MCF 10A (cell line): ENCODE data around the gene TTC31. TPM values are rescaled to one million over a fixed set of nuclear protein-coding genes. Genes with fewer than 3 reads are reported as not detected.

Source experiments
- BruUV-seq: library from RNA; stranded (reverse); fragments of 400-500 nt; replicated peaks from 2 replicates; lab custom pipeline; 2021; lab: Mats Ljungman, UMichigan
- CTCF ChIA-PET: fragments of 300-600 bp; sonication (Branson Sonifier 250); formaldehyde crosslinking; extraction: SDS; loops from one replicate; lab custom pipeline; 2021; ENCODE audit warnings: antibody characterized with exemption, inconsistent platforms; lab: Yijun Ruan, JAX
- POLR2A ChIA-PET: fragments of 300-600, 350-650 bp; sonication (Branson Sonifier 250); formaldehyde crosslinking; extraction: SDS; loops from one replicate; lab custom pipeline; 2020; ENCODE audit warnings: antibody characterized with exemption, inconsistent platforms; lab: Yijun Ruan, JAX
- DNase-seq: peaks from one replicate; pipeline ENCODE4 v3.0.0-alpha.2; 2018; ENCODE audit not compliant: unreplicated experiment
- H3K27ac Mint-ChIP-seq: one replicate; pipeline ENCODE4 v1.8.0; 2022; ENCODE audit warnings: mild to moderate bottlenecking, low read depth, mixed read lengths; ENCODE audit not compliant: unreplicated experiment
- H3K27me3 Mint-ChIP-seq: one replicate; pipeline ENCODE4 v1.8.0; 2022; ENCODE audit warnings: mixed read lengths; ENCODE audit not compliant: insufficient read depth, unreplicated experiment
- H3K36me3 Mint-ChIP-seq: one replicate; pipeline ENCODE4 v1.8.0; 2022; ENCODE audit warnings: mild to moderate bottlenecking, moderate library complexity, mixed read lengths; ENCODE audit not compliant: insufficient read depth, unreplicated experiment
- H3K4me1 Mint-ChIP-seq: one replicate; pipeline ENCODE4 v1.8.0; 2022; ENCODE audit warnings: mixed read lengths; ENCODE audit not compliant: insufficient read depth, unreplicated experiment
- H3K4me3 Mint-ChIP-seq: one replicate; pipeline ENCODE4 v1.8.0; 2022; ENCODE audit warnings: mild to moderate bottlenecking, moderate library complexity, mixed read lengths; ENCODE audit not compliant: unreplicated experiment
- H3K9me3 Mint-ChIP-seq: one replicate; pipeline ENCODE4 v1.8.0; 2022; ENCODE audit warnings: mixed read lengths; ENCODE audit not compliant: unreplicated experiment
- intact Hi-C: fragments of 100-400 bp; cut with micrococcal nuclease; formaldehyde crosslinking; loops from 2 replicates; pipeline ENCODE4 v1.14.1; 2022
- total RNA-seq: library from RNA; stranded (reverse); gene quantifications from 2 replicates; pipeline ENCODE4 v1.2.3, GENCODE V29; 2022
- TF ChIP-seq, protein P1 (sequence below): fragments of 200-600 bp; IDR thresholded peaks from one replicate; pipeline ENCODE4 v1.8.0; 2022; ENCODE audit warnings: antibody characterized with exemption, mild to moderate bottlenecking; ENCODE audit not compliant: unreplicated experiment

The TTC31 gene
- total RNA-seq, 1 experiment from 2014 or later = 17.6 TPM

DNA sequence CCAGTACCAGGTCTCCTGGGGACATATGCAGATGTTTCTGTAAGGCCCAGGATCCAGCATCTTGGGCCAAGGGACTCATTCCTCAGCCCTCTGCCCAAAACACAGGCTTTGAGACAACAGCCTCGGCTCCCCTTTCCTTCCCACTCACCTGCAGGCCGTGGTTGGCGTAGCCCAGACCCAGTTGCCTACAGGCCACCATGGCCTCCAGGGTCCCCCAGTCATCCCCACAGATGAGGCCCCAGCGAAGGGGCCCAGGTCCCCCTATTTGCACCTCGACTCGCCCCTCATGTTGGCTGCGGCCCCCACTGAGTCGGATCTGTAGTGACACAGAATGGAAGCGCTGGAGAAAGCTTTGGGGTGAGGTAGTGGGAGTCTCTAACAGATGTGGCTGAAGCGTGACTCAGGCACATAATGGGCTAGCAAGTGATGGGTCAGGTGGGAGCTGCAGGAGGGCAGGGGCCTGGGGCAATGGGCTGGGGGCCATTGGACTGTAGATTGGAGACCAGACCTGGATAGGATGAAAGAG is 52.6 kb downstream of the TTC31 start:
- TF ChIP-seq, protein P1, sequence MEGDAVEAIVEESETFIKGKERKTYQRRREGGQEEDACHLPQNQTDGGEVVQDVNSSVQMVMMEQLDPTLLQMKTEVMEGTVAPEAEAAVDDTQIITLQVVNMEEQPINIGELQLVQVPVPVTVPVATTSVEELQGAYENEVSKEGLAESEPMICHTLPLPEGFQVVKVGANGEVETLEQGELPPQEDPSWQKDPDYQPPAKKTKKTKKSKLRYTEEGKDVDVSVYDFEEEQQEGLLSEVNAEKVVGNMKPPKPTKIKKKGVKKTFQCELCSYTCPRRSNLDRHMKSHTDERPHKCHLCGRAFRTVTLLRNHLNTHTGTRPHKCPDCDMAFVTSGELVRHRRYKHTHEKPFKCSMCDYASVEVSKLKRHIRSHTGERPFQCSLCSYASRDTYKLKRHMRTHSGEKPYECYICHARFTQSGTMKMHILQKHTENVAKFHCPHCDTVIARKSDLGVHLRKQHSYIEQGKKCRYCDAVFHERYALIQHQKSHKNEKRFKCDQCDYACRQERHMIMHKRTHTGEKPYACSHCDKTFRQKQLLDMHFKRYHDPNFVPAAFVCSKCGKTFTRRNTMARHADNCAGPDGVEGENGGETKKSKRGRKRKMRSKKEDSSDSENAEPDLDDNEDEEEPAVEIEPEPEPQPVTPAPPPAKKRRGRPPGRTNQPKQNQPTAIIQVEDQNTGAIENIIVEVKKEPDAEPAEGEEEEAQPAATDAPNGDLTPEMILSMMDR = no peak
- Mint-ChIP-seq H3K36me3 (no peaks in the 10 kb centered on the region), H3K4me1 (peaks cover 18% of the 10 kb centered on the region), H3K4me3 (no peak overlapping the region), H3K9me3 (no peaks in the 10 kb centered on the region), H3K27me3 (no peaks in the 10 kb centered on the region), H3K27ac (no peak overlapping the region)
- DNase-seq = no peak
- ChIA-PET POLR2A (no interaction called here), CTCF (interaction anchor here (0.6 to 0.9 kb wide), 2 partner anchors 52 to 382 kb away, joined by 4 read pairs; partner anchors contain the start of genes CCDC142 and TTC31)
- BruUV-seq = no TSS peak
- intact Hi-C loops = no loop called here

DNA sequence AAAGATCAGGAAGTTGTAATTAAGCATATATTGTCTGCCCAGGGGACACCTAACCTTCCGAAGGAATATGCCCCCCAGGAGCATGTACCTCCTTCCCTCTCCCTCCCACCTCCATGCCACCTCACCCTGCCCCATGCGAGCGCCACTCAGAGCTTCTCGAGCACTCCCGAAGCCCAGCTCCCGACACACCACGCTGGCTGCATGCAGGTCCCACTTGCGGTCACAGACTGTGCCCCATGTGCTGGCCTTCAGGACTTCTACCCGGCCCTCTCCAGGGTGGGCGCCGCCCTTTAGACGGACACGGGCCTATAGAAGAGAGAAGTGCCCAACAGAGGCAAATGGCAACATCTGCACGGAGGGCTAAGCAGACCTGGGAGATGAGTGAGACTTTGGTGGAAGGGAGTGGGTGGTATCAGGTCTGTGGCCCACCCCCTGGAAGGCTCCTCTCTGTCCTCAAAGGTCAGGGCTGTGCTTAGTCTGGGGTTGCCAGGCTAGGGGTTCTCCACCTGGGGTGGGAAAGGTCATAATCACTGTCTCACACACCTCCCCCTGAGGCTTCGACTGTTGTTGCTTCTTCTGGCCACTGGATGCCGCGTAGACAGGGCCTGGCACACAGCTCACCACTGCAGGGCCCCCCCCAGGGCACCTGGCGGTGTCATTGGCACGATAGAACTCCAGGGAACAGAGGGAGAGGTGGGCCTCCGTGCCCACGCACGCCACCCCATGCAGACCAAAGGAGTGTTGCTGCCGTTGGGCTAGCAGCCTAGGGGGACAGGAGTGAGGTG is 53.5 kb downstream of the TTC31 start:
- Mint-ChIP-seq H3K36me3 (no peaks in the 10 kb centered on the region), H3K4me3 (no peak overlapping the region), H3K4me1 (peaks cover 13% of the 10 kb centered on the region), H3K27me3 (no peaks in the 10 kb centered on the region), H3K9me3 (no peaks in the 10 kb centered on the region), H3K27ac (peak overlapping the region; percentile 49)
- POLR2A ChIA-PET = no interaction called here
- BruUV-seq = no TSS peak
- intact Hi-C loops = no loop called here
- CTCF ChIA-PET = interaction anchor here (0.6 to 0.9 kb wide), 2 partner anchors 53 to 381 kb away, joined by 4 read pairs; partner anchors contain the start of genes CCDC142 and TTC31
- TF ChIP-seq, protein P1 = no peak
- no peak for DNase-seq

DNA sequence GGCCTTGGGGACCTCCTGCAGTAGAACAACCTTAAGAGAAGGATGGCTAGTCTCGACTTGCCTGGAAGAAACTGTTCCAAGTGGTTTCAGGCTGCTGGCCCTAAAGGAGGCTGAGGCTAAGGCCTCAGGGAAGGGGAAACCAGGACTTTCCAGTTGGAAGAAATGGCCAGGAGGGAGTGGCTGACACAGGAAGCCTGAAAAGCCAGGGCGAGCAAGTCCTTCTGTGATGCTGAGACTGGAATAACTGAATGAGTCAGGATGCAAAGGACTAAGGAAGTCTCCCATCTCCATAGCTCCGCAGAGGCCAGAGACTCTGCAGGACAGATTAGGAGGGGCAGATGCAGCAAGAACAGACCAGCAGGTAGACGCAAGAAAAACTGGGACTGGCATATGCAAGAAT is 54.3 kb downstream of the TTC31 start:
- Mint-ChIP-seq H3K36me3 (no peaks in the 10 kb centered on the region), H3K27me3 (no peaks in the 10 kb centered on the region), H3K4me1 (peaks cover 8% of the 10 kb centered on the region), H3K9me3 (no peaks in the 10 kb centered on the region), H3K4me3 (no peak overlapping the region), H3K27ac (peak overlapping the region; percentile 49)
- CTCF ChIA-PET = no interaction called here
- TF ChIP-seq, protein P1 = no peak
- peak; percentile 33 for DNase-seq
- BruUV-seq = no TSS peak
- intact Hi-C loops = no loop called here
- POLR2A ChIA-PET = interaction anchor here (0.7 kb wide), 1 partner anchor 54 kb away, joined by 3 read pairs; the partner anchor contains the start of genes CCDC142 and TTC31

DNA sequence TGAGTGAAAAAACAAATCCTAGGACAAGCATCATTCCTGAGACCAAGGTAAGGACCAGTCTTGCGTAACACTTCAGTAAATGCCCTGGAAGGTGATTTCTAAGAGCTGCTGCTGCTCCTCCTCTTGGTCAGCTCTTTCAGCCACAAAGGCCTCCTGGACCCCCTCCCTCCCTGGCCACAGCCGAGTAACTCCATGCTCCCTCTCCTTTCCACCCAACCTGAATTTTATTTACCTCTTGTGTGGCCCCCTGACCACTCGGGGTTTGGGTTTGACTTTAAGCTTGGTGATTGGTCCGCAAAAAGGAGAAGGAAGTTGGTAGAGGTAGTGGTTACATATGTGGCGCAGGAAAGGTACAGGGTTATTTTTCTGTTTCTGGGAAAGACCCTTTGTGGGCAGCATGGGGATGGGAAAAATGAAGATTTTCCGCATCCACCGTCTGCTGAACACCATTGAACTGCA is 56.0 kb downstream of the TTC31 start:
- intact Hi-C loops = no loop called here

More for the DNA sequence above, 56.0 kb downstream of the TTC31 start:
- CTCF ChIA-PET = interaction anchor here (0.5 to 1.0 kb wide), 3 partner anchors 10 to 55 kb away, joined by 3 to 4 read pairs (median 3); no protein-coding TSS in a partner anchor
- H3K9me3 Mint-ChIP-seq = no peaks in the 10 kb centered on the region
- no peaks in the 10 kb centered on the region for H3K36me3 Mint-ChIP-seq
- H3K4me3 Mint-ChIP-seq = no peak overlapping the region
- BruUV-seq = no TSS peak
- peaks cover 6% of the 10 kb centered on the region for H3K4me1 Mint-ChIP-seq
- H3K27ac Mint-ChIP-seq = no peak overlapping the region
- TF ChIP-seq, protein P1 = no peak
- POLR2A ChIA-PET = interaction anchor here (0.8 to 1.2 kb wide), 3 partner anchors 10 to 1137 kb away, joined by 4 to 5 read pairs (median 4); partner anchors contain the start of genes AUP1 and HTRA2
- DNase-seq = no peak
- H3K27me3 Mint-ChIP-seq = no peaks in the 10 kb centered on the region
